Mesodermal cell (in vitro differentiated cells): ENCODE measurements around the gene FANCC.

Source experiments
- H3K27ac ChIP-seq: 2 replicates; pipeline ENCODE4 v1.7.0; 2013; ENCODE audit warnings: mild to moderate bottlenecking, low read depth, low read length, moderate library complexity; ENCODE audit not compliant: severe bottlenecking
- H3K36me3 ChIP-seq: 2 replicates; pipeline ENCODE4 v1.7.1; 2013; ENCODE audit warnings: mild to moderate bottlenecking, low read length, moderate library complexity; ENCODE audit not compliant: control insufficient read depth, insufficient read depth
- H3K4me1 ChIP-seq: one replicate; pipeline ENCODE4 v1.7.1; 2013; ENCODE audit warnings: mild to moderate bottlenecking, low read length; ENCODE audit not compliant: insufficient read depth, control insufficient read depth, poor library complexity, severe bottlenecking
- H3K4me3 ChIP-seq: 2 replicates; pipeline ENCODE4 v1.7.0; 2013; ENCODE audit warnings: low read length, control low read depth, mild to moderate bottlenecking; ENCODE audit not compliant: insufficient read depth, poor library complexity, severe bottlenecking; ENCODE audit errors: extremely low read depth
- H3K9me3 ChIP-seq: 2 replicates; pipeline ENCODE4 v1.7.1; 2013; ENCODE audit warnings: mild to moderate bottlenecking, low read length, moderate library complexity; ENCODE audit not compliant: control insufficient read depth
- WGBS, 2 experiments: methylation state at CpG; one replicate each; pipeline ENCODE4 v1.1.5; 2013; ENCODE audit warnings: missing lambda C conversion rate in 2 of 2; ENCODE audit not compliant: insufficient coverage in 2 of 2; 5-methylcytosine and 5-hydroxymethylcytosine counted together

FANCC gene

DNA sequence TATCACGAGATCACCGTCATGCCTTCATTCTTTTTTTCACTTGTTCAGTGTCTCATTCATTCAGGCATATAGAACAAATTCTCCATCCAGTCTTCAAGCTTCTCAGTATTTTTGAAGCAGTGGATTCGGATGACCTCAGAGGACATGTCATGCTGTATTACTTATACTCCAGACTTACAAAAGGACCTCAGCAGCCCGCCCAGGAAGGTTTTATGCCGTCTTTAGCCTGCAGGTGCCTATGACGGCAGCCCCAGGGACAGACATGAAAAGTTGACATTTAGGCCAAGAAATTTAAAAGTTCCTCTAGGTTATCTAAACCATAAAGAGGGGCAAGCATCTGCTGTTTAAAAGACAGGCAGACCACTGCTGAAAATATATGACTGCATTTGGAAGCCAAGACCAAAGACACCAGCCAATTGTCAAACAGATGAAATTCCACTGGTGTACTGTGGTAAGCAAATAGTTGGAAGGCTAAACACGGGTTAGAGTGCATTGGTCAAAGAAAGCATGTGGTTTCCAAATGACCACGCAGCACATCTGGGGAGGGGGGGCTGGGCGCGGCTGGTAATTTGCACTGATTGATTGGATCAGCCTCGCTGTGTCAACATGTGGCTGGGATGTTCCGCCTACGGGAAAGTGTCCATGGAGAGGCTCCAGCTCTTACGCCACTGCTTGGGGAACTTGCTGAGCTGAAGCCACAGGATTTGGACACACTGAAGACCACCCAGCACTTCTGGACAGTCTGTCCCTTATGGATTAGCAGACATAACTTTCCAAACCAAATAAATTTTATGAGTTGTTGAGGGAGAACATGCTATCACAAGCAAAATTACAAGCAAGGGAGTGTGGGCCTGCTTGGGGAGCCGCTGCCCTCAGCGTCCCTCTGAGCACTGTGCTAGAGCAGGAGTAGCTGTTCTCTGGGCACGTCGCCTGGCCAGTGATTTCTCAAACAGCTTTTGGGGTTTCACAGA lies 173.6 kb downstream of the FANCC start:
- WGBS, 2 experiments = 94 to 96% methylated on average over 17 to 18 of the region's 18 CpGs
- Histone ChIP-seq H3K36me3 (peaks cover 7% of the 10 kb centered on the region), H3K9me3 (no peaks in the 10 kb centered on the region), H3K27ac (no peak overlapping the region), H3K4me1 (no peaks in the 10 kb centered on the region), H3K4me3 (no peak overlapping the region)

DNA sequence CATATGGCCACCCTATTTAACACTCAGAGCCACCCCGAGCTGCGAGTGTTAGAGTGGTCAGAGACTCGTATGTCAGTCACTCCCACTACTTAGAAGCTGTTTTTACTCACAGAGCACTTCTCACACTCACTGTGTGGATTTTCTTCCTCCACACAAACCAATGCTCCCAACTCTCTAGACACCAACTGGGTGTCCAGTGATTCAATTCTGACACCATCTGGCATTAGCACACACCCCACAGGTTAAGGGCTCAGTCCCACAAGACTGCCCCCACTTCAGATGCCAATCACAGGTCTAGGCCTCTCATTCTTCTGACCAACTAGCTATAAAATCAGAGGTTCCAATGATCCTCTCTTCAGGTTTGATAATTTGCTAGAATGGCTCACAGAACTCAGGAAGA lies 174.8 kb downstream of the FANCC start:
- H3K4me1 ChIP-seq = peaks cover 4% of the 10 kb centered on the region
- peaks cover 3% of the 10 kb centered on the region for H3K36me3 ChIP-seq
- 91 to 96% methylated on average over 3 of the region's 3 CpGs for WGBS, 2 experiments
- no peak overlapping the region for H3K4me3 ChIP-seq
- no peaks in the 10 kb centered on the region for H3K9me3 ChIP-seq
- H3K27ac ChIP-seq = no peak overlapping the region

DNA sequence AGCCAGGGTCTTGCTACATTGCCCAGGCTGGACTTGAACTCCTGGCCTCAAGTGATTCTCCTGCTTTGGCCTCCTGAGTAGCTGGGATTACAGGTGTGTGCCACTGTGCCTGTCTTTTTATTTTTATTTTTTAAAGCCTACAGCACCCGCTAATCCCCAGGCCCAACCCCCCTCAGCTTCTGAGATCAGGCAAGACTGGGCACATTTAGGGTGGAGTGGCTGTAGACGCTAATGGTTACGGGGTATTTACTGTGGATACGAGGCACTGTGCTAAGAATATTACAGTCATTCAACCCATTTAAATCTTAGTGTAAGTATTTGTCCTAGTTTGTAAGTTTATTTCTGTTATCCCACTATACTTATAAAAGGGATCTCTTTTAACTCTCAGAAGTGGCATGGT lies 175.2 kb downstream of the FANCC start:
- no CpG with 5 or more reads among the region's 4 CpGs for WGBS, 2 experiments
- Histone ChIP-seq H3K9me3 (no peaks in the 10 kb centered on the region), H3K4me1 (peaks cover 4% of the 10 kb centered on the region), H3K36me3 (peaks cover 3% of the 10 kb centered on the region), H3K27ac (no peak overlapping the region), H3K4me3 (no peak overlapping the region)

DNA sequence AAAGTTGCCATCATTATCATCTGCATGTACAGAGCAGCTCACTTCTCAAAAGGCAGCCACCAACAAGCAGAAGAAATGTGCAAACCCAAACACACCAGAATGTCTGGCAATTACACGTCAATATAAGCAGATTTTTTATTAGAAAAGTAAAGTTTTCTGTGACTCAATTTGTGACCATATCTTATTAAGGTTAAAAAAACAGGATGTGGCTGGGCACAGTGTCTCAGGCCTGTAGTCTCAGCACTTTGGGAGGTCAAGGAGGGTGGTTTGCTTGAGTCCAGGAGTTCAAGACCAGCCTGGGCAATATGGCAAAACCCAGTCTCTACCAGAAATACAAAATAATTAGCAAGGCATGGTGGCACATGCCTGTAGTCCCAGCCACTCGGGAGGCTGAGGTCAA lies 176.7 kb downstream of the FANCC start:
- H3K9me3 ChIP-seq = no peaks in the 10 kb centered on the region
- H3K4me1 ChIP-seq = peaks cover 4% of the 10 kb centered on the region
- no peak overlapping the region for H3K27ac ChIP-seq
- H3K4me3 ChIP-seq = no peak overlapping the region
- H3K36me3 ChIP-seq = peaks cover 3% of the 10 kb centered on the region
- WGBS, 2 experiments = 100% methylated on average over 1 to 2 of the region's 2 CpGs

DNA sequence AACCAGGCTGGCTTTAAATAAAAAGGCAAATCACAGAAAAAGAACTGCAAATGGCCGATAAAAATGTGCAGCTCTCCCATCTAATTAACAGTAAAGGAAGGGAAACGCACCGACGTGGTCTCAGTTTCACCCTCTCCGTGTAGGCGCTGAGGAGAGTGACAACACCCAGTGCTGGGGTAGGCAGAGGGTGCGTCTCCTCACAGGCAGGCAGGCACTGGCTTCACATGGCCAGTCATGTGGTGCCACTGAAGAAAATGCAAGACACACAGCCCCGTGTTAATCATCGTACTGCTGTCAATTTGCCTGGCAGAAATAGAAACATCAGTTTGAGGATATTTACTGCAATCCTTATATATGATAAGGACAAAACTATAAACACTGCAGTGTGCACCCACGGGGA lies 178.4 kb downstream of the FANCC start:
- Histone ChIP-seq H3K36me3 (peaks cover under 1% of the 10 kb centered on the region), H3K9me3 (no peaks in the 10 kb centered on the region), H3K27ac (no peak overlapping the region), H3K4me1 (peaks cover 4% of the 10 kb centered on the region), H3K4me3 (no peak overlapping the region)
- 95 to 98% methylated on average over 8 of the region's 10 CpGs for WGBS, 2 experiments

DNA sequence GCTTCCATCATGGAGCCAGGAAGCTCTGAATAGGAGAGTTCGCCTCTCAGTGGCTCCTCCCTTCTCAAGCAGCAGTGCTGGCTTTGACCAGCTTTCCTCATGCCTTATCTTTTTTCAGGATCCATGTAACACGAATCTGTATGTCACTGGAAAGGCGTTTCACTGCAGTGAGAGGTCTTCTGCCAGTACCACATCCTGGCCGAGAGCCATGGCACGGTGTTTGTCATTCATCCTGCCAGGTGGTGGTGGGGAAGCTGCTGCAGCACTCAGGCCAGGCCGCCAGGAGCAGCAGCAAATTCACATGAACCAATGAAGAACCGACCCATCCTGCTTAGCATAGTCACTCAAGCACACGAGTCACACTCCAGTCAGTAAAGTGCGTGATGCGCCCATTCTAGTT lies 179.0 kb downstream of the FANCC start:
- WGBS, 2 experiments = 87 to 90% methylated on average over 8 to 9 of the region's 10 CpGs
- Histone ChIP-seq H3K36me3 (no peaks in the 10 kb centered on the region), H3K27ac (no peak overlapping the region), H3K4me3 (no peak overlapping the region), H3K4me1 (peaks cover 9% of the 10 kb centered on the region), H3K9me3 (no peaks in the 10 kb centered on the region)

DNA sequence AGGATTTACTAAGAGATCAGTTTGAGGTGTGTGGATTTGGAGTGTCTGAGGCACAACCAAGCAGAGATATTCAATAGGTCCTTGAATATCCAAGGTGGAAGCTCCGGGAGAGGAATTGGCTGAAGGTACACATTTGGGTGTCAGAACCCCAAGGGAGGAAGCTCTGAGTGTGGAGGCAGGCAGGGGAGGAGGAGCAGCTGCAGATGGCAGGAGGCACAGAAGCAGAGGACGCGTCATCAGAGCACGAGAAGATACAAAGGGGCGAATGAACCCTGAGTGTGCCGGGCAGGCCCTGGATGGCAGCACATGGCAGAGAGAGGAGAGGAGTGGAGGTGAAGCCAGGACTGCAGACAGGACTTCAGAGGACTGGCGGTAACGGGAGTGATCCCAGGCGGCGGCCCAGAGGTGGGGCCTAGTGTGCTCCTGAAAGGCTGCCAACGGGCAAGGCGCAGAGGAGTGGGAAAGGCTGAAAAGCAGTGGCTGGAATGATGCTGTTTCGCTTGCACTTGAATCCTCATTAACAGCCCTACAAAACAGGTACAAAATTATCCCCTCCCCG lies 179.8 kb downstream of the FANCC start:
- H3K27ac ChIP-seq = no peak overlapping the region
- no peaks in the 10 kb centered on the region for H3K36me3 ChIP-seq
- peaks cover 15% of the 10 kb centered on the region for H3K4me1 ChIP-seq
- no peak overlapping the region for H3K4me3 ChIP-seq
- H3K9me3 ChIP-seq = no peaks in the 10 kb centered on the region
- WGBS, 2 experiments = 94 to 96% methylated on average over 11 to 14 of the region's 14 CpGs

DNA sequence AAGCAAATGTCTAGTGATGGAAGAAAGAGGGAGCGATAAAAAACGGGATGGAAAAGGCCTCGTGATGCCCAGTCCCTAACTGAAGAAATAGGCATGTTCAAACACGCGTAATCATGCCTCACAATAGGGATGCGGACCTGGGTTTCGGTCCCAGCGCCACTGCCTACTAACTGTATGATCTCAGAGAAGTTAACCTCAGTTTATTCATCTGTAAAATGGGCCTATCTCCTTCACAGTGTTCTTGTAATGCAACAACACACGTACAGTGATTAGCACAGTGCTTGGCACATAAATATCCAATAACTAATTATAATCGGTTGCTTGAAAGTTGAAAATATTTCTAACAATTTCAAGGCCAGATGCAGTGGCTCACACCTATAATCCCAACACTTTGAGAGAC lies 181.8 kb downstream of the FANCC start:
- no peaks in the 10 kb centered on the region for H3K9me3 ChIP-seq
- H3K36me3 ChIP-seq = no peaks in the 10 kb centered on the region
- H3K4me1 ChIP-seq = peaks cover 15% of the 10 kb centered on the region
- no peak overlapping the region for H3K27ac ChIP-seq
- no peak overlapping the region for H3K4me3 ChIP-seq
- WGBS, 2 experiments = 96 to 99% methylated on average over 8 to 9 of the region's 10 CpGs

DNA sequence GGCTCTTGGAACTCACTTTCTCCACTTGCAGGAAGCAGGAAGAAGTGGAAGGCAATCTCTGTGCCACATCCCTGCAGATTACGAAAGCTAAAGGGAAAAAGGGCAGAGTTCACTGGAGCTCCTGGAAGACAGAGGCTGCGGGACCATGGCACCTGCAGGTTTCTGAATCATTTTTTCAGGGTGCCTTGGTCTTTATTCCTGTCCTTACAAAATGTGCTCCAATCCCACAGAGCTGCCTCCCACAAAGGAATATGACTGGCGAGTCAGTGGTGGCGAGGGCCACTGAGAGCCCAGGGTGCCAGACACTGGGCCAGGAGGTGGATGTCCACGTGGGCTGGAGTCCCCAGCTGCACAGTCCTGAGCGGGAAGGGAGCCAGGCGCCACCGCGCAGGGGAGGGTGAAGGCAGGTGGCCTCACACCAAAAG lies 183.0 kb downstream of the FANCC start:
- Histone ChIP-seq H3K27ac (no peak overlapping the region), H3K36me3 (no peaks in the 10 kb centered on the region), H3K4me1 (peaks cover 21% of the 10 kb centered on the region), H3K4me3 (no peak overlapping the region), H3K9me3 (no peaks in the 10 kb centered on the region)
- 74 to 94% methylated on average over 3 to 9 of the region's 9 CpGs for WGBS, 2 experiments

DNA sequence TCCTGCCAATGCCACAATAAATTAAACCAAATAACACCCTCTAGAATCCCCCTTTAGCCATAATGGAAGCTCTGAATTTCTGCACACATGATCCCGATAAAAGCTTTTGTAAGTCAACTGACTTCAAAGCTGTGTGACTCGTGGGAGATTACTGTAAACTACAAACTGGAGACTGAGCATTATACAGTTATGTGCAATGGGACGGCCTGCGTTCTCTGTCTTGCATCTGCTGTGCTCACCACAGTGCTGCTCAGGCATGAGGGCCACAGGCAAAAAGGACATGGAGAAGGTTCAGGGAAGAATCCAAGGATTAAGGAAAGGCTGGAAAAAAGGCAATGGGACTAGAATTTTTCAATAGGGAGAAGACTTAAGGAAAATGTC lies 184.2 kb downstream of the FANCC start:
- 97% methylated on average over 4 of the region's 4 CpGs for WGBS, 2 experiments
- no peaks in the 10 kb centered on the region for H3K9me3 ChIP-seq
- no peak overlapping the region for H3K4me3 ChIP-seq
- H3K36me3 ChIP-seq = no peaks in the 10 kb centered on the region
- H3K4me1 ChIP-seq = peaks cover 17% of the 10 kb centered on the region
- peak overlapping the region; percentile 58 for H3K27ac ChIP-seq
